Globus pallidus (tissue), 1 donor: ENCODE results near the gene SLC44A5.
"Not testable (repeated sequence)": the region's sequence is repeated elsewhere in the genome, so short reads cannot be mapped to it uniquely, and the experiment has no call there.

Experiments used
- DNase-seq: peaks from one replicate; pipeline ENCODE4 v3.0.0-alpha.2; 2015; ENCODE audit warnings: low spot score

The SLC44A5 gene

GRCh38 chr1:75611014-75611413 lies at the start of gene SLC44A5:
SLC44A5 (minus strand) TSS chr1:75611114; CDS start chr1:75541447, 69,667 bp downstream.
- DNase-seq, result no peak

- no peak for DNase-seq
Observed at GRCh38 chr1:75655931-75656330, 45.0 kb upstream of the SLC44A5 start.

DNA sequence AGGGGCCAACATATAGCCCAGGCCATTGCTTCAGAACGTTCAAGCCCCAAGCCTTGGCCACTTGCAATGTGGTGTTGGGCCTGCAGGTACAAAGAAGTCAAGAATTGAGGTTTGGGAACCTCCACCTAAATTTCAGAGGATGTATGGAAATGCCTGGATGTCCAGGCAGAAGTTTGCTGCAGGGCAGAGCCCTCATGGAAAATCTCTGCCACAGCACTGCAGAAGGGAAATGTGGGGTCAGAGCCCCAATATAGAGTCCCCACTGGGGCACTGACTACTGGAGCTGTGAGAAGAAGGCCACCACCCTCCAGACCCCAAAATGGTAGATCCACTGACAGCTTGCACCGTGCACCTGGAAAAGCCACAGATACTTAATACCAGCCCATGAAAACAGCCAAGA lies 36.3 kb upstream of the SLC44A5 start:
- not testable (repeated sequence) for DNase-seq

- DNase-seq, result not testable (repeated sequence)
Observed at GRCh38 chr1:75645153-75645552, 34.2 kb upstream of the SLC44A5 start.

GRCh38 chr1:75643460-75643859 lies 32.5 kb upstream of the SLC44A5 start:
- DNase-seq, result no peak

DNA sequence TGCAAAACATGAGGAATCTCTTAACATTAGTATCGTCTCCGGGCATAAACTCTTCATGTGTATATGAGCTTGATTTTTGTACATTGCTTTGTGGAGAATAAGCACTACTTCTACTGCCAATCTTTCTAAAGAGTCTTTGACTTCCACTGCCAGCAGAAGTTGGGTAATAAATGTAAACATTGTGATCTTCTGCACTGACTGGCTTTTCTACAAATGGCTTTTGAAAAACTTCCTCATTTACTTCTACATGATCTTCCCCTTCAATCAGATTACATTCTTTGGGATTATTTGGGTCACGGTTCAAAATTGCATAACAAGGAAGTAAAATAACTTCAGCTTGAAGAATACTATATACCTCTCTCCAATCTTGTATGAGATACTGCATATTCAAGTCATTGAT lies 30.4 kb upstream of the SLC44A5 start:
- no peak for DNase-seq

DNA sequence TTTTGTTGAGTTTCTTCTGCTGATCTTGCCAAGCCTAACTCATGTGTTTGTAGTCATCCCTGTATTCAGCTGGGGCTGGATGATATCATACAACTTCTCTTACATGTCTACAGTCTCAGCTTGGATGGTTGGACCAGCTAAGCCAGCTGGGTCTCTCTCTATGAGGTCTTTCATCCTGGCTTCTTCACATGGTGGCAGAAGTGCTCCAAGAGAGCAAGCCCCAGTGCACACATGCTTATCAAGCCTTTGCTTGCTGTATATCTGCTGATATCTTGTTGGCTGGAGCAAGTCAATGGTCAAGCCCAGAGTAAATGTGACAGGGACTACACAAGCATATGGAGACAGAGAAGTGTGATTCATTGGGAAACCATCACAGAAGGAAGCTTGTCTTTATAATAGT lies 29.2 kb upstream of the SLC44A5 start:
- no peak for DNase-seq

GRCh38 chr1:75632350-75632949 lies 21.5 kb upstream of the SLC44A5 start:
- peak; percentile 30 for DNase-seq

GRCh38 chr1:75630998-75631397 lies 20.1 kb upstream of the SLC44A5 start:
- DNase-seq, result no peak

- DNase-seq, result no peak
Observed at GRCh38 chr1:75630004-75630594, 19.2 kb upstream of the SLC44A5 start.

GRCh38 chr1:75625795-75626194 lies 14.9 kb upstream of the SLC44A5 start:
- DNase-seq, result no peak

GRCh38 chr1:75618382-75618781 lies 7.5 kb upstream of the SLC44A5 start:
- DNase-seq, result no peak

- no peak for DNase-seq
Observed at GRCh38 chr1:75616436-75617433, 5.8 kb upstream of the SLC44A5 start.

DNA sequence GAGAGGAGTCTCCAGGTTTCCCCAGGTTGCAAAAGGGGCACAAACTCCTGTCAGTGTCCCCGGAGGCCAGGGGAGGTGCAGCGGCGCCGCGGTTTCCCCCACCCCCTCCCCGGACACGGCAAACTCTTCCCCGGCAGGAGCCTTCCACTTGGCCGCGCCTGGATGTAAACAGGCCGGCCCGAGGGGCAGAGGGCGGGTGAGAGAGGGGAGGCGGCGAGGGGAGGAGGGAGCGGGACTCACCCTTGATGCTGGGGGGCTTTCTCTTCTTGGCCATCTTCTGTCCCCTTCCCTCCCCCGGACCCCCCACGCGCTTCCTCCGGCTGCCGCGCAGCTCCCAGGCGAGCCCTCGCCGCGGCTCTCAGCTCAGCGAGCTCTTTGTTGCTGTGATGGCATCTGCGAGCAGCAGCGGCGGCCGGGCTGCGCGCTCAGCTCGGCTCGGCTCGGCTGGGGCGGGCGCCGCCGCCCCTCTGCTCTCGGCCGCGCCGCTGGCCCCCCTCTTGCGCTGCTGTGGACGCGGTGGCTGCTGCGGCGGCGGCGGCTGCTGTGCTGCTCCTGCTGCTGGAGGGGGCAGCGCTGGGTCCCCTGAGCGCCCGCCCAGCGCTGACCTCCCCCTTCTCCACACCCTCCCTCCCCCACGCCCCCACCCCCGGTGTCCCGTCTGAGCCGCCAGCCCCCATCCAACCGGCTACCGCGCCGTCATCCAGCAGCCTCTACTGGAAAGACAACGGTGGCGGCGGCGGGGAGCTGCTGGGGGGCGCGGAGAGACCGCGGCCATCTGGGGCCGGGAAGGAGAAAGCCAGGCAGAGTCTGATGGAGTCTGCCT lies 4.9 kb upstream of the SLC44A5 start:
- DNase-seq, result peak; percentile 22

DNA sequence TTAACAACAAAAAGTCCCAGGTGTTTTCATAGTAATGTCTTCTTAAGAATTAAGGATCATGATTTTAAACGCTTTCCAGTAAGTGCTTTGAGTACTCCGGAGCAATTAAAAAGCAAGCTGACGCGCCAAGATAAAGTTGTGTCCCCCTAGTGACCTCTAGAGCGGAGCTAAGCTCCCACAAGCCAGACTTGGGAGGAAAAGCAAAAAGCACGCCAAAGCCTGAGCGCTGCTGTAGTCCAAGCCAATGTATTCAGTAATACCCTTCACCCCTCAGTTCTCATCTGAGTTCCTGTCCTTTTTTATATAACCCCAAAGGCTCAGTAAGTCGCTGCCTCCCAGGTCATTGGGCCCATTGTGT lies 3.5 kb upstream of the SLC44A5 start:
- DNase-seq, result no peak

DNA sequence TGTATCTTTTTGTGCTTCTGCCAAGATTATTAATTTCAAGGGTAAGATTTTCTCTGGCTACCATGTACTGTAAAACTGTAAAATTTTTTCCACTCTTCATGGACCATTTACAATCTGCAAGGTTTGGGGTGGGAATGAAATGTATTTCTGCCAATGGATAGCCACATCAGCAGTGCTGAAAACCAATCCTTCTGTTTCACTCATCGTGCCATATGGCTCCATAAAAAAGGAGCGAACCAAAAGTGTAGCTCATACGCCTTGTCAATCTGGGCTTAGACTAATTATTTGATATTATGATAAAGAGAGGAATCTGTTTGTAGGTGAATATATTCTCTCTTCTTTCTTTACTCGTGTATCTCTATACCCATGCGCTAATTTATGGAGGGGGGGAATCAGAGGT lies 3.0 kb upstream of the SLC44A5 start:
- no peak for DNase-seq

GRCh38 chr1:75612976-75613375 lies 2.1 kb upstream of the SLC44A5 start:
- no peak for DNase-seq

DNA sequence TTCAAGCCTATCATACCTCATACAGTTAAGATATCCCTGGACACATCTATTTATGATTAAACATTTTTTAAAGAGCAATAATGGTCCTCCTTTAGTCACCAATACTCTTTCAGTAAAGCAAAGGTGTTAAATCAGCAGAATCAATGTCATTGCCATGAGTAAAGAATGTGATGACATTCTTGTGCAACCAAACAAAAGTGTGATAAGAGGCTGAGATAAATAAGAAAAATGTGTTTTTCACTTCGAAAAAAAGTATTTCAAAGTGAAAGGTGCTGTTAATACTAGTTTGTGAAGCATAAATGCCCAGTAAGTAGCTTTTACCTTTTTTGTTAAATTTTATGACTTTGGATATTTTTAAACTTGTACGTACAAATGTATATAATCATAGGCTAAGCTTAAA lies 8.4 kb downstream of the SLC44A5 start:
- DNase-seq, result no peak

GRCh38 chr1:75600781-75601180 lies 10.1 kb downstream of the SLC44A5 start:
- no peak for DNase-seq

GRCh38 chr1:75594327-75594726 lies 16.6 kb downstream of the SLC44A5 start:
- no peak for DNase-seq

DNA sequence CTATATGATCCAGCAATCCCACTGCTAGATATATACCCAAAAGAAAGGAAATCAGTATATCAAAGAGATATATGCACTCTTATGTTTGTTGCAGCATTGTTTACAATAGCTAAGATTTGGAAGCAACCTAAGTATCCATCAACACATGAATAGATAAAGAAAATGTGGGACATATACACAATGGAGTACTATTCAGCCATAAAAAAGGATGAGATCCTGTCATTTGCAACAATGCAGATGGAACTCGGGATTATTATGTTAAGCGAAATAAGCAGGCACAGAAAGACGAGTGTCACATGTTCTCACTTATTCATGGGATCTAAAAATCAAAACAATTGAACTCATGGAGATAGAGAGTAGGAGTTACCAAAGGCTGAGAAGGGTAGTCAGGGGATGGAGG lies 17.5 kb downstream of the SLC44A5 start:
- not testable (repeated sequence) for DNase-seq

GRCh38 chr1:75589637-75590036 lies 21.3 kb downstream of the SLC44A5 start:
- DNase-seq, result no peak
